ENCODE measurements around the gene DLK2.
"Not testable (repeated sequence)": the region's sequence is repeated elsewhere in the genome, so short reads cannot be mapped to it uniquely, and the experiment has no call there.

The DLK2 gene

GRCh38 chr6:43455531-43456428, at the start of gene DLK2:
Gene DLK2, minus strand, starts transcription at chr6:43455548. Its CDS starts 723 bp downstream, at chr6:43454825.
- DNase-seq (ENCODE audit: low read depth in 2 of 2), result peak; percentile 39 to 52

GRCh38 chr6:43503443-43503842, 48.1 kb upstream of the DLK2 start:
- DNase-seq (ENCODE audit: low read depth in 2 of 2), result no peak

GRCh38 chr6:43502666-43503065, 47.3 kb upstream of the DLK2 start:
- DNase-seq (ENCODE audit: low read depth in 2 of 2), result no peak

DNA sequence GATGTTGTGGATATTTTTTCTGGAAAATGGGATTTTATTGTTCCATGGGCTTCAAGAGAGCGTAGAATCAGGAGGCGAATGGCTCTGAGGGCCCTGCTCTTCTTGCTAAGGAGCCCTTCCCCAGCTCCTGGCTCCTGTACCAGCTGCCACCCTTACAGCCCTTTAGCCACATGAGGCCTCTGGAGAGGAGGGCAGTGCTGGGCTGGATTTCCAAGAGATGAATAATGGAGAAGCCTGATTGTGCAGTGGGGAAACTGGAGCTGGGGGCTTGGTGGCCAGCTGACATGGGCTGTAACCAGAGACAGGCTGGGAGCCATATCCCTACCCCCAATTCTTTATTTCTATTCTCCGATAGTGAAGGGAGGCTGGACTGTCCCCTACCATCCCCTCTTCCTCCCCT, 45.6 kb upstream of the DLK2 start:
- no peak for DNase-seq (ENCODE audit: low read depth in 2 of 2)

DNA sequence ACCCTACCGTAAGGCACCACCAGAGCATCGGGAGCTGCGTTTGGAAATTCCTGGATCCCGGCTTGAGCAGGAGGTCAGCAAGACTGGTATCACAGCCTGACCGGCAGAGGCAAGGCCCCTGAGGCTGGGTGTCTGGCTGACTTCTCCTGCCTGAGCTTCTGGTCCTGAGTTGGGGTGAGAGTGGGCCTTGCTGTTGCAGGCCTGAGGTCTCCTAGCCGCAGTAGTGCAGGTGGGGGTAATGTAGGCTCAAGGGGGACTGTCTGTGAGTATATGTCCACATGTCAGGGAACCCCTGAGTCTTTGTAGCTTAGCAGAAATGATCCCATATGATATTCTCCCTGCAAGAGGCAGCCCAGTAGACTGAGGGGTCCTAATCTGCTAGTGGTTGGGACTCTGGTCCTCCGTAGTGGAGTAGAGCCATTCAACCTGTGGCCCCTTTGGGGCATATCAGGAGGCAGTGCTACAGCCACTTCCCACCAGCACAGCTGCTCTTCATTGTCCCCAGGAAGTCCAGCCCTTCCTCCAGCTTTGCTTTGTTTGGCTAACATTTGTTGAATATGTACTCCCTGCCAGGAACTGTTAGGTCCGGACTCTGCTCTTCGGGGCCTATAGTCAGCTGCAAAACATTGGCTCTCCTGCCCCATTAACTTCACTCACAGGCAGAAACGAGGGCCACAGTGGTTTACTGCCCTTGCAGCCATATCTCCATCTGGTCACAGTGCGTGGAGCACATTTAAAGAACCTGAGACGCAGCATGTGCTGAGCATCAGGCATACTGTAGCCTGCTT, 43.9 kb upstream of the DLK2 start:
- DNase-seq (ENCODE audit: low read depth in 2 of 2), result no peak

DNA sequence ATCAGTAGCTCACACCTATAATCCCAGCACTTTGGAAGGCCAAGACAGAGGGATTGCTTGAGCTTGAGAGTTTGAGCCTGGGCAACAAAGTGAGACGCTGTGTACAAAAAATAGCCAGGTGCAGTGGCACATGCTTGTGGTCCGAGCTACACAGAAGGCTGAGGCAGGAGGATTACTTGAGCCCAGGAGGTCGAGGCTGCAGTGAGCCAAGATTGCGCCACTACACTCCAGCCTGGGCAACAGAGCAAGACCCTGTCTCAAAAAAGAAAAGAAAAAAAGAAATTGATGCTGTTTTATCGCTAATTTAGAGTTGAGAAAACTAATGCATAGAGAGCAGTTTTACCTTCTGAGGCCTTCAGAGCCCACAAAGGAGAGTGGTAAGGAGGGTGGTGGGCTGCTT, 42.9 kb upstream of the DLK2 start:
- DNase-seq (ENCODE audit: low read depth in 2 of 2), result not testable (repeated sequence)

- DNase-seq (ENCODE audit: low read depth in 2 of 2), result no peak
Measured at GRCh38 chr6:43497689-43498088, 42.3 kb upstream of the DLK2 start.

DNA sequence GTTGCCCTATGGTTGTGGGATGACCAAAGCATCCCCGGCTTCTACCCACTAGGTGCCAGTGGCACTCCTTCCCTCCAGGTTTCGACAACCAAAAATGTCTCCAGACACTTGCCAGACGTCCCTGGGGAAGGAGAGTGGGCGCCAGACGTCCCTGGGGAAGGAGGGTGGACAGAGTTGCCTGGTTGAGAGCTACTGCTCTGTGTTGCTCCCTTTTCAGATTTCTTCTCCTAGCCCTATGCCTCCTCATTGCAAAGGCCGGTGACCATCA, 41.7 kb upstream of the DLK2 start:
- no peak for DNase-seq (ENCODE audit: low read depth in 2 of 2)

DNA sequence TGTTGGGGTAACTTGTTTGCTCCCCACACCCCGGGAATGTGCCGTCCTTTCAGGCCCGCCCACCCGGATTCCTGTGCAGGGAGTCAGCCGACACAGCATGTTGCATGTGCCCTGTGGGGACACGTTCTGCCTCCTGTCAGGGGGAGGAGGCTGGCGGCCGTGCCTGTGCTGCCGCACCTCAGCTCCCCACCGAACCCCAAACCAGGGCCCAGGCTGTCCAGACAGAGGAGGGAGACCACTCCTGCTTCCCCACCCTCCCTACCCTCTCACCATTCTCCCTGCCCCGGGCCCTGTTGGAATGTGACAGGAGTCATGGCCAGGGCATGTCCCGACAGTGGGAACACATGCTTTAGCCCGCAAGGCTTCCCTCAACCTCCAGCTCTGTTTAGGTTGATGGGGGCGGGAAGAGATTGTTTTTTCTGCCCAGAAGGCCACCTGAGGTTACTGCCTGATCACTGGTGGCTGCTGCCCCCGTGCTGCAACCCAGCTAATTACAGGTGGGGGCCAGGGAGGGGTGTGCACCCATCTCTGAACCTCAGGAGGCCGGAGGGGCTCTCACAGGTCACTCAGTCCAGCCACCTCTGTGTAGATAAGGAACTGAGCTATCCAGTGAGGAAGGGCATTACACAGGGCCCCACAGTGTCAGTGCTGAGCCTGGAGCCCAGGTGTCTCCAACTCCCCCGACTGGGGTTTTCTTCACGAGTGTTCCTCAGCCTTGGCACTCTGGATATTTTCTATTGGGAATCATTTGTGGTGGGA, 41.2 kb upstream of the DLK2 start:
- DNase-seq (ENCODE audit: low read depth in 2 of 2), result no peak

DNA sequence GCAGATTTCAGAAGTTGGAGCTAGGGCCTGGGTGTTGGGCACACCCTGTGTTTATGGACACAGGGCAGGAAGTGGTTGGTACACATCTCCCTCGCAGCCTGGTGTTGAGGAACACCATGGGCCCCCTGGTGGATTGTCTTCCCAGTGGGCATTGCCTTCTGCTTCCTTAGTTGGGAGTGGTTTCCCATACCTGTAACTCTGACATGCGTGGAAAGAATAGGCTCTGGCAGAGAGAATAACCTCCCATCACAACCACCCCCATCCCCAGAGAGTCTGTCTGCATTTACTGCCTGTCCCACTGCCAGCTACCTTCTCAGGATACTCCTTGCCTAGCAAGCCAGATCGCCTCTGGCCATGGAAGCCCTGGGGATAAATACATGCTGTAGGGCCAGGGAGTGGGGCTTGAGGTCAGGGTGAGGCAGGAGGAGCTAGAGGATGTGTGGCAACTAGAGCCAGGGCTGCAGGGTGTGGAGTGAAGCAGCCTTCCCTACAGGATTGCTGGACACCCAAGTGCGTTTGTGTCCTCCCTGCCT, 40.1 kb upstream of the DLK2 start:
- DNase-seq (ENCODE audit: low read depth in 2 of 2), result no peak

GRCh38 chr6:43494766-43495165, 39.4 kb upstream of the DLK2 start:
- no peak for DNase-seq (ENCODE audit: low read depth in 2 of 2)

DNA sequence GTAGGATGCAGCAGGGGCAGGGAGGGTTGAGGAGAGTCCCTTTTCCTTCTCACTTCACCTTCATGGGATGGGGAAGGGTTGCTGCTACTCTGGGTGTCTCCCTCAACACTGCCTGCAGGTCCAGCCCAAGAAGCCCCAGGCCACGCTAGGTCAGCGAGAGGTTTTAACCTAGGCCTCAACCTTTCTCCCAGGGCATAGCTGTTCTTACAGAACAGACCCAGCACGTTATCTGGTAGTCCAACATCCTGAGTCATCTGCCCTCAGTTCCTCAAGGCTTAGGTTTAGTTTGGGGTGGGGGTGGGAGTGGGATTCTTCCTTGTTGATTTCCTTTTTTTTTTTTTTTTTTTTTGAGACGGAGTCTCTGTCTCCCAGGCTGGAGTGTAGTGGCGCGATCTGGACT, 39.0 kb upstream of the DLK2 start:
- DNase-seq (ENCODE audit: low read depth in 2 of 2), result no peak

DNA sequence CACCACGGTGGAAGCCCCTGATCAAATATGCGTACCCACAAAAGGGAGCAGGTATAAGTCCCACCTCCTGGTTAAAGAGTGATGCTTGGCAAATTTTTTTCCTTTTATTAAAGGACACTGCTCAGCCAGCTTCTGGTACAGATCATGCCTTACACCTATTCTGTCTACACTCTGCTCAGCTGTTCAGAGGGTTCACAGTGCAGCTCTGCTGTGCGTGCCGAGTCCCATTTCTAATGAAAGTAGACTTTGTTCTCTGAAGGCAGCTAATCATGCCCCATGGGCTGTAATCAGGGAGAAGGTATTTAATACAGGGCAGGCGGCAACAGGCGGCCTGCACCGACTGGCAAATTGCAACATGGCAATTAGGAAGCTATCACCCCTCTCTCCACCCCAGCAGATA, 38.5 kb upstream of the DLK2 start:
- DNase-seq (ENCODE audit: low read depth in 2 of 2), result no peak

DNA sequence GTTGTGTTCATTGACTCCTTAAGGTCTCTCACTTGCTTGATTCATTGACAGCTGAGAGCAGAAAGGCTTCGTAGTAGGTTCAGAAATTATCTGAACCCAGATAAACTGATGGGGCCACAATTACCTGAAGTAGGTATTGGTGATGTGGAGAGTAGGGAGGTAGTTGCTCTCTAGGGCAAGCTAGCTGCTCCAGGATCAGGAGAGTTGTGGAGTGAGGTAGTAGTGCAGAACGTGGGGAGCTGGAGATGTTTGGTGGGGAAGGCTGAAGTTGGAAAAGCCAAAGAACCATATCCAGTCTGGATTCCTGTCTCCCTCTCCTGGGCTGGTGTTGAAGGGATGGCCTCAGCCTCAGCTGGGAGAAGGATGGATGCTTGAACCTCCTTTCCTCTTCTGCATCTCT, 37.9 kb upstream of the DLK2 start:
- no peak for DNase-seq (ENCODE audit: low read depth in 2 of 2)

DNA sequence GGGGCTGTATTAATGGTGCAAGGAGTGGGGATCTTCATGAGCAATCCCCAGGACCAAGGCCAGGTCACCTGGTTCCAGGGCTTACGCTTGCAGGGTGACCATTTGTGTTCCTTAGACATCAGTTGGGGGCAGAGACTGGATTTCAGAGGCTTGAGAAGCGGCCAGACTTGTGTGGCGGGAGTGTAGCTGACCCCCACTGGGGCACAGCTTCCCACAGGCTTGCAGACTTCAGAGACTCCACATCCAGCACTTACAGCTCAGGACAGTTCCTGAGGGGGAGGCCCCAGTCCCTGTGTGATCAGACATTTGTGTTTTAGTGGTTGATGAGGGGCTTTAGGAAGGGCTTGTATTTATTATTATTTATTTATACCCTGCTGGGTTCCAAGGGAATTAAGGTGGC, 37.3 kb upstream of the DLK2 start:
- no peak for DNase-seq (ENCODE audit: low read depth in 2 of 2)

- no peak for DNase-seq (ENCODE audit: low read depth in 2 of 2)
Measured at GRCh38 chr6:43491750-43492661, 36.7 kb upstream of the DLK2 start.

DNA sequence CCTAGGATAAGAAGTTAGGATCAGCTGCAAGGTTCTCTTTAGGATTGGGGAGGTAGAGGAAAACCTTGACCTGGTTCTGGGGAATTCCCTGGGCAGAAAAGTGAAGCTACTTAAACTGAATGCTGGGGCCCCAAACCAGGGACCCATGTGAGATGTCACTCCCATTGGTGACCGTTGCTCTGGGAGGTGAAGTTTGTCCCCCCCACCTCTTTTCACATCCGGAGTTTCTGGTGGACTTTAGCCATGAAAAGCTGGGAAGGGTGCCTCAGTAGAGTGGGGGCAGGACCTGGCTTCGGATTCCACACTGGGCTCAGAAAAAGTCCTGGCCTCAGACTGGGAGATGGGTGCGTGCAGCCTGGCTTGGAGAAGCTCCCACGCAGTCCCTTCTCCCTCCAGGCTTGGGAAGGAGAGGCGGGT, 35.2 kb upstream of the DLK2 start:
- no peak for DNase-seq (ENCODE audit: low read depth in 2 of 2)

GRCh38 chr6:43489277-43490072, 34.1 kb upstream of the DLK2 start:
- DNase-seq (ENCODE audit: low read depth in 2 of 2), result no peak

DNA sequence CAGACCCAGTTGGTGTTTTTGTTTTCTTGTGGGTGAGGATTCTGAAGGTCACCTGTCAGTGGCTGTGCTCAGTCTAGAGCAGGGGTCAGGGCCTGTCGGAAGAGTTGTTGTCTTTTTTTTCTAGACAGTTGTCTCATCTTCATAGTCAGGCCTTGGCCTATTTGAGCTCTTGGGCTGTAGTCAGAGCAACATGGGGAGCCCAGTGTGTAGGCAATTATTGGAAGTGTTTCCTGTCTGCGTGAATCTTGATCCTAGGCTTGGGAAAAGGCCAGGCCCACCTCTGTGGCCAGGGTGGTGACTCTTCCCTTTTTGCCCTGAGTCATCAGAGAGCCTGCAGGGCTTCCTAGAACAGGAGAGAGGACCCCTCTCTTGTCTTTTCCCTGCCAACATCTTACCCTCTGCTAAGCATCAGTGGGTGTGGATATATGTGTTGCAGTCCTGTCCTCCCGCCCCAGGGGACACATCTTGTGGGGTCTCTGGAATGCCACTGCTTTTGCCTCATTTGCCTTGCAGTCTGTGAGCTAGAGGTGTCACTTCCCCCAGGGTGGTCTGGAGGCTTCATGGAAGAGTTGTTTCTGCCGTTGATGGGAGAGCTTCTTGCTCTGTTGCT, 33.4 kb upstream of the DLK2 start:
- DNase-seq (ENCODE audit: low read depth in 2 of 2), result no peak
